Gastrocnemius medialis (tissue), 4 donors: ENCODE data around the gene C1orf35.

Experiments
- POLR2A ChIP-seq, 2 donors: fragments of 450-650 bp; IDR thresholded peaks; one replicate each; pipeline ENCODE4 v1.6.1; 2017; ENCODE audit warnings: antibody characterized with exemption in 2 of 2, mild to moderate bottlenecking in 2 of 2, moderate library complexity in 2 of 2
- TF ChIP-seq, protein P1 (sequence below), 5 experiments: fragments of 450-650 bp in 3 of 5; fragments of 200-600 bp in 2 of 5; sonication (generic) in 2 of 5; IDR thresholded peaks in 4 of 5; conservative IDR thresholded peaks in 1 of 5; 1 replicate in 4 of 5; 2 replicates in 1 of 5; pipeline ENCODE4 v1.5.1; 2016 to 2019; ENCODE audit warnings: antibody characterized with exemption in 5 of 5, mild to moderate bottlenecking in 3 of 5, moderate library complexity in 3 of 5

DNA sequence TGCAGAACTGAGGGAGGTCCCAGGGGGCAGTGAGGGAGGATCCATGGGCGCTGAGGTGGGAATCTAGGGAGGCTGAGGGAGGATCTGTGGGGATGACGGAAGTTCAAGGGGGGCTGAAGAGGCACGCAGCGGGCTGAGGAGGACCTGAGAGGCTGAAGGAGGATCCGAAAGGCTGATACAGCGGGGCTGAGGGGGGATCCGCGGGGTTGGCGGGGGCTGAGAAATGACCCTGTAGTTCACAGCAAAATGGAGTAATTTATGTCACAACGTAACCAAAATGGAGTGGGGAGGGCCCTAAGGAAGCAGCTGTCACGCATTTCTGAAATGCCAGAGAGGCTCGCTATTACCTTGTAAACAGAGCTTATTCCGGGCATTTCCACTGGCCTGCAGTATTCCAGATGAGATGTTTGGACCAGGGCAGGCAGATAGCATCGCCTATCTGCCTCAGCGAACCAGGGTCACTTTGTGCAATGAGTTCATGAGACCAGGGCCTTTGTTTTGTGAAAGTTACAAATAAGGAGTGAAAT, 6.9 kb upstream of the C1orf35 start:
- TF ChIP-seq, protein P1, sequence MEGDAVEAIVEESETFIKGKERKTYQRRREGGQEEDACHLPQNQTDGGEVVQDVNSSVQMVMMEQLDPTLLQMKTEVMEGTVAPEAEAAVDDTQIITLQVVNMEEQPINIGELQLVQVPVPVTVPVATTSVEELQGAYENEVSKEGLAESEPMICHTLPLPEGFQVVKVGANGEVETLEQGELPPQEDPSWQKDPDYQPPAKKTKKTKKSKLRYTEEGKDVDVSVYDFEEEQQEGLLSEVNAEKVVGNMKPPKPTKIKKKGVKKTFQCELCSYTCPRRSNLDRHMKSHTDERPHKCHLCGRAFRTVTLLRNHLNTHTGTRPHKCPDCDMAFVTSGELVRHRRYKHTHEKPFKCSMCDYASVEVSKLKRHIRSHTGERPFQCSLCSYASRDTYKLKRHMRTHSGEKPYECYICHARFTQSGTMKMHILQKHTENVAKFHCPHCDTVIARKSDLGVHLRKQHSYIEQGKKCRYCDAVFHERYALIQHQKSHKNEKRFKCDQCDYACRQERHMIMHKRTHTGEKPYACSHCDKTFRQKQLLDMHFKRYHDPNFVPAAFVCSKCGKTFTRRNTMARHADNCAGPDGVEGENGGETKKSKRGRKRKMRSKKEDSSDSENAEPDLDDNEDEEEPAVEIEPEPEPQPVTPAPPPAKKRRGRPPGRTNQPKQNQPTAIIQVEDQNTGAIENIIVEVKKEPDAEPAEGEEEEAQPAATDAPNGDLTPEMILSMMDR (IDR thresholded peaks at IDR 0.05 in 4 of 5, conservative IDR thresholded peaks at IDR 0.05 in 1 of 5): no peak
- TF ChIP-seq POLR2A (IDR thresholded peaks at IDR 0.05): no peak
